CD4-positive, alpha-beta T cell treated with Interleukin-6 for 4 hours (primary cell): ENCODE measurements around the gene AOAH.

Experiments used
- DNase-seq: peaks from one replicate; pipeline ENCODE4 v3.0.0-alpha.2; 2020; ENCODE audit warnings: mixed read lengths

Gene AOAH

GRCh38 chr7:36690514-36691187 lies 33.6 kb downstream of the AOAH start:
- no peak for DNase-seq

DNA sequence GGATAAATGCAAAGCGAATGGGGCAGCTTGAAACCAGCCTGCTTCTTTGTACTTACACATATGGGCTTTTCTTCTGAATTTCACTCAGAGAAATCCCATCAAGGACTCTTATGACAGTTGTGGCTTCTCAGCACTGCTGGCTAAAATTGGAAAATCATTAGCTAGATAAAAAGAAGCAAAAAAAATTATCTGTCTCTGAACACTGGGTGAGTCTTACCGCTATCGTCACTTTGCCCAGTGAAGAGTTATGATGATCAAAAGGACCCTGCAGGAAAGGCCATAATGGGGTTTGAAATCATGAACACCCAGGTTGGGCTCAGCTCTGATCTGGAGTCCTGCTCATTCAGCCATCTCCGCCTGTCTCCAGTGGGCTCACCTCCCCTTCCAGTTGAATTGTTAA lies 34.3 kb downstream of the AOAH start:
- DNase-seq: no peak

- peak; percentile 48 for DNase-seq
Measured at GRCh38 chr7:36686499-36686898, 37.8 kb downstream of the AOAH start.

DNA sequence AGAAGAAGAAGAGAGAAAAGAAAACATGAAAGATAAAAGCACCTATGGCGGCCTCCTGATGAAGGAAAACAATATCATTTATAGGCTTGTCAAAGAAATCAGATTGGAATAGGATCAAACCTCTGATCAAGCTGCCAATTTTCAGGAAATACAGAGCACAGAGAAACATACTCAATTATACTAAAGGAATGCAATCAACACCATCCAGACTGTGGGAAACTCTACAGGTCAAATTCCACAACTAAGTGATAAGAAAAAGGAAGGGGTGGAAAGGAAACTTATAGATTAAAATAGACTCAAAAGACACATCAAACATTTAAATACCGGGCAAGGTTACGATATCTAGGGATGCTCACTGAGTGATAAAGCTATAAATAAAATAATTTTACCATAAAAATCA lies 39.3 kb downstream of the AOAH start:
- DNase-seq: no peak

DNA sequence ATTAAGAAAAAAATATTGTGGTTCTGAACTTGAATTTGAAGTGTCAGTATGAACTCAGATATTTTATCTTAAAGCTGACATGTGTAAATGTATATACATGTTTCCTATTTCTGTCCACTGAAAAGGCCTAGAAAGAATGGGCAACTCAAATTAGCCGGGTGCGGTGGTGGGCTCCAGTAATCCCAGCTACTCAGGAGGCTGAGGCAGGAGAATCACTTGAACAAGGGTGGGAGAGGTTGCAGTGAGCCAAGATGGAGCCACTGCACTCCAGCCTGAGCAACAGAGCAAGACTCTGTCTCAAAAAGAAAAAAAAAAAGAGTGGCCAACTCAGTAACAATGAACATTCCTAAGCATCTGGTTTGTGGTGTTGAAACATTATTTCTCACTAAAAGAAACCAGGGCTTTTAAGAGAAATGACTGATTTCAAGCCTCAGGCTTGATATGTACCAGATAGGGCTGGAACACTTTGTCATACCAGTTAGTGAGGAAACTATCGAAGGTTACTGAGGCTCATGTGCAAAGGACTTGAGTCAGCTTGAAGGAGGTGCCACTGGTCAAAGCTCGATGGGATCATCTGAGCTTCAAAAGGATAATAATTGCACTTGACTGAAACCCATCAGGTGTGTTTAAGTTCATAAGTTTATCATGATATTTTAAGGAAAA lies 40.5 kb downstream of the AOAH start:
- no peak for DNase-seq

DNA sequence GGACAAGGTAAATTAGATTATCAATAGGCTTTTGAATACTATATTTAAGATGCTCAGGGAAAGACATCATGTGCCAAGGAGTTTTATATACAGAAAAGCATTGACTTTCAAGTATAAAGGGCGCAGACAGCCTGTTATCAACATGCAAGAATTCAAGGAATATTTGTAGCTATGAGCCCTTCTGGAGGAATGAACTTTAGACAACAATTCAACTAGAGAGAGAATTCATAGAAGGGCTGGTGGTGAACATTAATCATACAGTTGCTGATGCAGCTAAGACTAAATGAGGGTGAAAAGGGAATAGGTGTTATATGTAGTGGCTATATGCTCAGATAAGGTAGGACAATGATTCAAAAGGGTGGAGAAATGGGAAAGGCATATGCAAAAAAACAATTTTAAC lies 41.2 kb downstream of the AOAH start:
- no peak for DNase-seq

GRCh38 chr7:36682102-36682501 lies 42.2 kb downstream of the AOAH start:
- no peak for DNase-seq

- DNase-seq: no peak
Measured at GRCh38 chr7:36677769-36678437, 46.4 kb downstream of the AOAH start.

- DNase-seq: no peak
Measured at GRCh38 chr7:36673703-36674102, 50.6 kb downstream of the AOAH start.

DNA sequence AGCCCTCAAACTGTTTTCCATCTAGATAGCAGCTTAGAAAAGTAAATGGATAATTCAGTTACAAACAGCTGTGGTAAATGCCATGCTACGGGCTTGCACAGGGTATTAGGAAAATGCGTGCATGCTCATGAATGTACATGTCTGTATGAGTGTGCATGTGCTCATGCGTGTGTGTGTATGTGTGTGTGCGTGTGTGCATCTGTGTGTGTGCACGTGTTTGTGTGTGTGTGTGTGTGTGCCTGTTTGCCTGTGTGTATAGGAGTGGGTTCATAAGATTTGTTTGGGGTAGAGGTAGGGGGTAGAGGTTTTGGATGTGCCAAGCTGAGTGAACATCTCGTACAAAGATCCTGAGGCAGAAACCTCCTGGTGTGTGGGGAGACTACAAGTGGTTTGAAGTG lies 52.9 kb downstream of the AOAH start:
- no peak for DNase-seq

- DNase-seq: peak; percentile 76
Measured at GRCh38 chr7:36670585-36671431, 53.5 kb downstream of the AOAH start.

DNA sequence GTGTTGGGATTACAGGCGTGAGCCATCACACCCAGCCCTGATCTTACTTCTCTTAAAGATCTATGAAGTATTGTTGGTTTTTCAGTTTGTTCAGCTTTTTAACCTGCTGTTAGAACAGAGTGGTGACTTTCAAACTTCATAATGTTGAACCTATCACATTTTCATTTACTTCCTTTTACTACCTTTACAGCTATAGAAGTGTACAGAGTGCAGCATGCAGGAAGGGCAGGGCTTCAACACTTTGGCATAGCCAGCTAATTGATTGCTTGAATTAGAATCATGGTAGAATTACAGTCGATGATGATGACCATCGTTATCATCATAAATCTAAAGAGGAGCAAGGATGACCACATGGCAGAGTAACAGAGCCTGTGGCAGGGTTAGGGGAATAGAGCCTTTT lies 55.5 kb downstream of the AOAH start:
- DNase-seq: no peak

DNA sequence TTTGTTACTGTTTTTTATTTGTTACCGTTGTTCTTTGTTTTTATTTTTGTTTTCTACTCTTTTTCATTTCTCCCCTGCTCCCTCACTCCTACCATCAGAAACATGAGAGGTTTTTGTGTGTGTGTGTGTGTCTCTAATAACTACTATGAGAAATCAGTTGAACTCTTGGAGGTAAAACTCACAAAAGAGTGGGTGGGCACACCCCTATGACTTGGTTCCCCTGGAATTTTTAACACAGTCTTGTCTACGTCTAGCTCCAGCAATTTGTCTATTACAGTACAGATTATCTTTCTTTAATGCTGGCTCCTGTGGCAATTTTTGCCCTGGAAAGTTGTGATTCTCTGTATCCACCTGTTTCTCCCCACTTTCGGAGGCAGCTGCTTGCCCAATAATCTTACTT lies 56.2 kb downstream of the AOAH start:
- DNase-seq: no peak

GRCh38 chr7:36667007-36667745 lies 57.1 kb downstream of the AOAH start:
- no peak for DNase-seq

GRCh38 chr7:36663481-36663880 lies 60.8 kb downstream of the AOAH start:
- no peak for DNase-seq

- no peak for DNase-seq
Measured at GRCh38 chr7:36661135-36661840, 63.0 kb downstream of the AOAH start.

DNA sequence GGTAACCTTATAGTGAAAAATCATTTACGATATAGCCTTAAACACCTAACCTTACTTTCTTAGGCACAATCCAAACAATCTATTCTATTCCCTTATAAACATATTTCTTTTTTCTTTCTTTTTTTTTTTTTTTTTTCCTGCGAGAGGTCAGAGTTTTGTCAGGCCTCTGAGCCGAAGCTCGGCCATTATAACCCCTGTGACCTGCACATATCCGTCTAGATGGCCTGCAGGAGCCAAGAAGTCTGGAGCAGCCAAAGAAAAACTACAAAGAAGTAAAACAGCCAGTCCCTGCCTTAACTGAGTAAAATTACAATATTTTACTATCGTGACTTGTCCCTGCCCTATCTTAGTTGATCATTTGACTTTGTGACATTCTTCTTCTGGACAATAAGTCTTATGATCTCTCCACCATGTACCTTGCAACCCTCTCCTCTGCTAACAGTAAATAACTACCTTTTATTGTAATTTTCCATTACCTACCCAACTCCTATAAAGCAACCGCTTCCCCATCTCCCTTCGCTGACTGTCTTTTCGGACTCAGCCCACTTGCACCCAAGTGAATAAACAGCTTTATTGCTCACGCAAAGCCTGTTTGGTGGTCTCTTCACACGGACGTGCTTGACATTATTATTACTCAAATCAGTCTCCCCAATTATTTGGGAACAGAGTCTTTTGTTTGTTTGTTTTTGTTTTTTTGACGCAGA lies 64.5 kb downstream of the AOAH start:
- DNase-seq: no peak

DNA sequence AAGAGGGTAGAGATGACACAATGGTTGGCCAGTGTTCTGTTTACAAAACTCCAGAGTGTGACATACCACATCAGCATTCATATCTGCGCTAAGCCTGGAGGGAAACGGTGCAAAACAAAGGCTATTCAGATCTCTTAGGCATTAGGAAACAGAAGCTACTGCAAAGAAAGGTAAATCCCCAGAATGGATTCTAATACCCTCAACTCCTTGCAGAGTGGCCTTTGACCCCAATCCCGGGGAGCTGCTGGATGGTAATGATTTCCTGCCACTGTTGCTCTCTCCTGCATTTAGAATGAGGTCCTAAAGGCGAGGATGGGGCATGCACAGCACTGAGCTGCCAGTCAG lies 65.2 kb downstream of the AOAH start:
- DNase-seq: no peak

- DNase-seq: no peak
Measured at GRCh38 chr7:36658335-36659171, 65.7 kb downstream of the AOAH start.

- no peak for DNase-seq
Measured at GRCh38 chr7:36657036-36657660, 67.1 kb downstream of the AOAH start.
